GM23338 (cell line): Measurements from ENCODE around the gene POPDC2. TPM values are rescaled to one million over a fixed set of nuclear protein-coding genes. Genes with fewer than 3 reads are reported as not detected.

Experiments used
- ATAC-seq: fragments of 200-7000 bp; cut with Tn5 transposase; 3 replicates; pipeline ENCODE4 v1.9.1; 2020
- DNase-seq: peaks from one replicate; pipeline ENCODE4 v3.0.0-alpha.2; 2015; ENCODE audit warnings: low spot score
- H2AFZ ChIP-seq: fragments of 200-600 bp; sonication (generic); 2 replicates; pipeline ENCODE4 v1.8.0; 2016; ENCODE audit warnings: antibody characterized with exemption, mild to moderate bottlenecking, moderate library complexity
- H3F3A ChIP-seq: fragments of 200-600 bp; sonication (generic); replicated peaks from 2 replicates; pipeline ENCODE4 v1.8.0; 2017; ENCODE audit warnings: antibody characterized with exemption, mixed run types, low read depth
- H3K27ac ChIP-seq: fragments of 200-600 bp; sonication (generic); 2 replicates; pipeline ENCODE4 v1.6.1; 2016; ENCODE audit warnings: low read depth
- H3K27me3 ChIP-seq: fragments of 200-600 bp; sonication (generic); 2 replicates; pipeline ENCODE4 v1.8.0; 2016; ENCODE audit warnings: mild to moderate bottlenecking, mixed run types, moderate library complexity; ENCODE audit not compliant: insufficient read depth
- H3K36me3 ChIP-seq: fragments of 200-600 bp; sonication (generic); 2 replicates; pipeline ENCODE4 v1.8.0; 2016; ENCODE audit warnings: mild to moderate bottlenecking; ENCODE audit not compliant: insufficient read depth
- H3K4me1 ChIP-seq: fragments of 200-600 bp; sonication (generic); 2 replicates; pipeline ENCODE4 v1.8.0; 2016; ENCODE audit warnings: mild to moderate bottlenecking, moderate library complexity; ENCODE audit not compliant: insufficient read depth
- H3K4me2 ChIP-seq: fragments of 200-600 bp; sonication (generic); 2 replicates; pipeline ENCODE4 v1.7.1; 2017; ENCODE audit warnings: mixed run types
- H3K4me3 ChIP-seq: fragments of 200-600 bp; sonication (generic); 2 replicates; pipeline ENCODE4 v1.6.1; 2016; ENCODE audit warnings: mixed run types
- H3K79me2 ChIP-seq: fragments of 200-600 bp; sonication (generic); replicated peaks from 2 replicates; pipeline ENCODE4 v1.8.0; 2017; ENCODE audit warnings: mild to moderate bottlenecking; ENCODE audit not compliant: insufficient read depth
- H3K9me2 ChIP-seq: fragments of 200-600 bp; sonication (generic); 2 replicates; pipeline ENCODE4 v1.8.0; 2017; ENCODE audit not compliant: insufficient read depth
- H4K20me1 ChIP-seq: fragments of 200-600 bp; sonication (generic); replicated peaks from 2 replicates; pipeline ENCODE4 v1.8.0; 2017; ENCODE audit warnings: mild to moderate bottlenecking; ENCODE audit not compliant: insufficient read depth
- H3K27ac Mint-ChIP-seq: 2 replicates; pipeline ENCODE4 v1.8.0; 2020; ENCODE audit warnings: inconsistent platforms, mild to moderate bottlenecking, moderate library complexity, mixed read lengths
- H3K27me3 Mint-ChIP-seq: 3 replicates; pipeline ENCODE4 v1.8.0; 2022; ENCODE audit warnings: low read depth, mild to moderate bottlenecking, moderate library complexity, mixed read lengths, inconsistent platforms; ENCODE audit not compliant: insufficient read depth, poor library complexity
- H3K36me3 Mint-ChIP-seq: 3 replicates; pipeline ENCODE4 v1.8.0; 2021; ENCODE audit warnings: low read depth, mild to moderate bottlenecking, inconsistent platforms, moderate library complexity, mixed read lengths
- H3K4me1 Mint-ChIP-seq: 3 replicates; pipeline ENCODE4 v1.8.0; 2020; ENCODE audit warnings: mild to moderate bottlenecking, inconsistent platforms, mixed read lengths
- H3K4me3 Mint-ChIP-seq: 3 replicates; pipeline ENCODE4 v1.8.0; 2021; ENCODE audit warnings: moderate library complexity, mild to moderate bottlenecking, inconsistent platforms, mixed read lengths
- H3K9me3 Mint-ChIP-seq: 3 replicates; pipeline ENCODE4 v1.8.0; 2020; ENCODE audit warnings: moderate library complexity, mild to moderate bottlenecking, inconsistent platforms, mixed read lengths
- EZH2 ChIP-seq: fragments of 200-600 bp; sonication (generic); IDR thresholded peaks from one replicate; pipeline ENCODE4 v1.8.0; 2017; ENCODE audit warnings: antibody characterized with exemption, mild to moderate bottlenecking, low read depth; ENCODE audit not compliant: unreplicated experiment
- EZH2phosphoT487 ChIP-seq: fragments of 200-600 bp; sonication (generic); IDR thresholded peaks from one replicate; pipeline ENCODE4 v1.8.1; 2018; ENCODE audit warnings: antibody characterized with exemption; ENCODE audit not compliant: unreplicated experiment
- JUNB ChIP-seq: IDR thresholded peaks from one replicate; pipeline ENCODE4 v1.6.1; 2016; ENCODE audit warnings: antibody characterized with exemption; ENCODE audit not compliant: unreplicated experiment
- NANOG ChIP-seq: IDR thresholded peaks from 2 replicates; pipeline ENCODE4 v1.6.1; 2016; ENCODE audit warnings: antibody characterized with exemption, borderline replicate concordance
- POLR2AphosphoS5 ChIP-seq: IDR thresholded peaks from 2 replicates; pipeline ENCODE4 v1.6.1; 2016; ENCODE audit warnings: antibody characterized with exemption, low read depth
- ZNF114 ChIP-seq: fragments of 250-450 bp; sonication (Bioruptor Pico); IDR thresholded peaks from 2 replicates; pipeline ENCODE4 v1.5.0; 2020; ENCODE audit warnings: mild to moderate bottlenecking, moderate library complexity
- polyA plus RNA-seq: library from polyadenylated mRNA; unstranded; fragments of >200 nt; fragmentation: Nextera tagmentation; extraction: Ambion mirVana; gene quantifications from 2 replicates; pipeline ENCODE4 v1.2.1, GENCODE V29; 2016
- total RNA-seq: library from RNA; depleted of rRNA; stranded (reverse); fragments of >200 nt; shearing (Covaris generic); gene quantifications from 2 replicates; pipeline ENCODE4 v1.2.3, GENCODE V29; 2014
- TF ChIP-seq, protein P1 (sequence below): fragments of 250-450 bp; sonication (Bioruptor Pico); IDR thresholded peaks from 2 replicates; pipeline ENCODE4 v1.5.0; 2020; ENCODE audit warnings: mild to moderate bottlenecking, moderate library complexity
- TF ChIP-seq, protein P2 (sequence below): IDR thresholded peaks from 2 replicates; pipeline ENCODE4 v1.6.1; 2016; ENCODE audit warnings: antibody characterized with exemption
- TF ChIP-seq, protein P3 (sequence below), 2 experiments: fragments of 200-600 bp in 1 of 2; sonication (generic) in 1 of 2; conservative IDR thresholded peaks; 2 replicates each; pipeline versions ENCODE4 v1.5.1 to v1.6.1; 2016 to 2017; ENCODE audit warnings: antibody characterized with exemption in 2 of 2, low read depth in 2 of 2, mild to moderate bottlenecking in 2 of 2, moderate library complexity in 1 of 2
- TF ChIP-seq, protein P4 (sequence below): IDR thresholded peaks from one replicate; pipeline ENCODE4 v1.6.1; 2018; ENCODE audit warnings: antibody characterized with exemption; ENCODE audit not compliant: unreplicated experiment

POPDC2 gene
- total and polyA plus RNA-seq, 2 experiments from 2014 or later = 0.36 TPM; not detected in 1

DNA sequence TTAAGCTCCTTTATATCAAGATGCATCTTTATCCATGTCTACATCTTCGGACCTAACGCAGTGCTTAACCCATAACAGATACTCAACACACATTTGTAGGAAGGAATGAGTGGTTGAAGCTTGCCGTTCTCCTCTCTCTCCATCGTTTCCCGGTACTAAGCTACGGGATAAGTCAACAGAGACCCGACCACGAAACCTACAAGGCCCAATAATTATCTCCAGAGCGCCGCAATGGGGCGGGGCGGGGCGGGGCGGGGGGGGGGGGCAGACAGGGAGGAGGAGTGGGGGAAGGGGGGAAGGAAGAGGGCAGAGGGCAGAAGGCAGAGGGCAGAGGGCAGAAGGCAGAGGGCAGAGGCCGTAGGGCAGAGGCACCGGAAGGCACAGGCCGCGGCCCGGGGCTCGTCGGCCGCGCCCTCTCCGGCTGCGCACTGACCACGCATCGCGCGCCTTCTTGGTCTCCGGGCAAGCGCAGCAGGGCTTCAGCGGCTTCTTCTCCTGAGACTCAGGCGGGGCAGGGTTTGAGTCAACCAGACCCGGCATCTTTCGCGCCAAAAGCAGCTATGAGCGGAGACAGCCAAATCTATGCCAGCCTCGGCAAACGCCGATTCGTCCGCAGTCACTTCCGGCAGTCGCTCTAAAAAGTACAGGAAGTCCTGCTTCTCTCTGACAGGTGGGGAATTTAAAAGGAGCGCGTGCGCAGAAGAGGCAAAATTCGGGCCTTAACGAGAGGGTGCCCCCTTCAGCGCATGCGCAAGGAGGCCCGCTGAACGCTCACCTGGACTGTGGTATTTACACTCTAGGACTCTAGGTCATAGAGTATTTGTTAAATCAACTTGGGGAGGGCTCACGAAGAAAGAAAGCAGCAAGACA lies 16.6 kb upstream of the POPDC2 start, which contains the start of gene COX17 (continued):
- TF ChIP-seq, protein P1, sequence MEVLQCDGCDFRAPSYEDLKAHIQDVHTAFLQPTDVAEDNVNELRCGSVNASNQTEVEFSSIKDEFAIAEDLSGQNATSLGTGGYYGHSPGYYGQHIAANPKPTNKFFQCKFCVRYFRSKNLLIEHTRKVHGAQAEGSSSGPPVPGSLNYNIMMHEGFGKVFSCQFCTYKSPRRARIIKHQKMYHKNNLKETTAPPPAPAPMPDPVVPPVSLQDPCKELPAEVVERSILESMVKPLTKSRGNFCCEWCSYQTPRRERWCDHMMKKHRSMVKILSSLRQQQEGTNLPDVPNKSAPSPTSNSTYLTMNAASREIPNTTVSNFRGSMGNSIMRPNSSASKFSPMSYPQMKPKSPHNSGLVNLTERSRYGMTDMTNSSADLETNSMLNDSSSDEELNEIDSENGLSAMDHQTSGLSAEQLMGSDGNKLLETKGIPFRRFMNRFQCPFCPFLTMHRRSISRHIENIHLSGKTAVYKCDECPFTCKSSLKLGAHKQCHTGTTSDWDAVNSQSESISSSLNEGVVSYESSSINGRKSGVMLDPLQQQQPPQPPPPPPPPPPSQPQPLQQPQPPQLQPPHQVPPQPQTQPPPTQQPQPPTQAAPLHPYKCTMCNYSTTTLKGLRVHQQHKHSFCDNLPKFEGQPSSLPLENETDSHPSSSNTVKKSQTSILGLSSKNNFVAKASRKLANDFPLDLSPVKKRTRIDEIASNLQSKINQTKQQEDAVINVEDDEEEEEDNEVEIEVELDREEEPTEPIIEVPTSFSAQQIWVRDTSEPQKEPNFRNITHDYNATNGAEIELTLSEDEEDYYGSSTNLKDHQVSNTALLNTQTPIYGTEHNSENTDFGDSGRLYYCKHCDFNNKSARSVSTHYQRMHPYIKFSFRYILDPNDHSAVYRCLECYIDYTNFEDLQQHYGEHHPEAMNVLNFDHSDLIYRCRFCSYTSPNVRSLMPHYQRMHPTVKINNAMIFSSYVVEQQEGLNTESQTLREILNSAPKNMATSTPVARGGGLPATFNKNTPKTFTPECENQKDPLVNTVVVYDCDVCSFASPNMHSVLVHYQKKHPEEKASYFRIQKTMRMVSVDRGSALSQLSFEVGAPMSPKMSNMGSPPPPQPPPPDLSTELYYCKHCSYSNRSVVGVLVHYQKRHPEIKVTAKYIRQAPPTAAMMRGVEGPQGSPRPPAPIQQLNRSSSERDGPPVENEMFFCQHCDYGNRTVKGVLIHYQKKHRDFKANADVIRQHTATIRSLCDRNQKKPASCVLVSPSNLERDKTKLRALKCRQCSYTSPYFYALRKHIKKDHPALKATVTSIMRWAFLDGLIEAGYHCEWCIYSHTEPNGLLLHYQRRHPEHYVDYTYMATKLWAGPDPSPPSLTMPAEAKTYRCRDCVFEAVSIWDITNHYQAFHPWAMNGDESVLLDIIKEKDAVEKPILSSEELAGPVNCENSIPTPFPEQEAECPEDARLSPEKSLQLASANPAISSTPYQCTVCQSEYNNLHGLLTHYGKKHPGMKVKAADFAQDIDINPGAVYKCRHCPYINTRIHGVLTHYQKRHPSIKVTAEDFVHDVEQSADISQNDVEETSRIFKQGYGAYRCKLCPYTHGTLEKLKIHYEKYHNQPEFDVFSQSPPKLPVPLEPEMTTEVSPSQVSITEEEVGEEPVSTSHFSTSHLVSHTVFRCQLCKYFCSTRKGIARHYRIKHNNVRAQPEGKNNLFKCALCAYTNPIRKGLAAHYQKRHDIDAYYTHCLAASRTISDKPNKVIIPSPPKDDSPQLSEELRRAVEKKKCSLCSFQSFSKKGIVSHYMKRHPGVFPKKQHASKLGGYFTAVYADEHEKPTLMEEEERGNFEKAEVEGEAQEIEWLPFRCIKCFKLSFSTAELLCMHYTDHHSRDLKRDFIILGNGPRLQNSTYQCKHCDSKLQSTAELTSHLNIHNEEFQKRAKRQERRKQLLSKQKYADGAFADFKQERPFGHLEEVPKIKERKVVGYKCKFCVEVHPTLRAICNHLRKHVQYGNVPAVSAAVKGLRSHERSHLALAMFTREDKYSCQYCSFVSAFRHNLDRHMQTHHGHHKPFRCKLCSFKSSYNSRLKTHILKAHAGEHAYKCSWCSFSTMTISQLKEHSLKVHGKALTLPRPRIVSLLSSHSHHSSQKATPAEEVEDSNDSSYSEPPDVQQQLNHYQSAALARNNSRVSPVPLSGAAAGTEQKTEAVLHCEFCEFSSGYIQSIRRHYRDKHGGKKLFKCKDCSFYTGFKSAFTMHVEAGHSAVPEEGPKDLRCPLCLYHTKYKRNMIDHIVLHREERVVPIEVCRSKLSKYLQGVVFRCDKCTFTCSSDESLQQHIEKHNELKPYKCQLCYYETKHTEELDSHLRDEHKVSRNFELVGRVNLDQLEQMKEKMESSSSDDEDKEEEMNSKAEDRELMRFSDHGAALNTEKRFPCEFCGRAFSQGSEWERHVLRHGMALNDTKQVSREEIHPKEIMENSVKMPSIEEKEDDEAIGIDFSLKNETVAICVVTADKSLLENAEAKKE (CRISPR knock-in tag) = no peak
- no peak for TF ChIP-seq ZNF114 (CRISPR knock-in tag)
- no peak for TF ChIP-seq EZH2phosphoT487

DNA sequence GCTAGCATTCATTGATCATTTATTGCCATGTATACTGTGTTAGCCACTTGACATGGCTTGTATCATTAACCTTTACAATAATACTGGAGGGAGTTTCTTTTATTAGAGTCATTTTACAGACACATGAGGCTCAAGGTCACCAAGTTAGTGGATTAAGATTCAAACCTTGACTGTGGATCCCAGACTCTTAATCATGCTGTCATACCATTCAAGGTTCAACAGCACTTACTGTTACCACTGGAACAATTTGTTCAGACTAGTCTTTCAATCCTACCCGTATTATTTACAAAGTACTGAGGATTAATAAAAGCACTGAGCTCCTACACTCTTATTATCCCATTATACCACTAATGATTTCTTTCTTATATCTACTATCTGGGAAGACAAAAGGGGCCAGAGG lies 15.6 kb upstream of the POPDC2 start:
- no peak overlapping the region for H2AFZ ChIP-seq
- no peaks in the 10 kb centered on the region for H3K9me2 ChIP-seq
- Mint-ChIP-seq H3K27ac (no peak overlapping the region; the same call in 1 of the 2 replicates), H3K4me1 (peaks cover 15% of the 10 kb centered on the region; the same call in 1 of the 3 replicates), H3K36me3 (peaks cover 37% of the 10 kb centered on the region), H3K4me3 (peak overlapping the region; percentile 94), H3K9me3 (no peaks in the 10 kb centered on the region), H3K27me3 (peaks cover 8% of the 10 kb centered on the region)
- no peaks in the 10 kb centered on the region for H3F3A ChIP-seq
- H3K27me3 ChIP-seq = no peaks in the 10 kb centered on the region
- H3K4me3 ChIP-seq = peak overlapping the region; percentile 75
- H3K79me2 ChIP-seq = peaks cover 17% of the 10 kb centered on the region
- peaks cover 6% of the 10 kb centered on the region; the same call in 1 of the 2 replicates for H3K4me1 ChIP-seq
- H3K36me3 ChIP-seq = peaks cover 19% of the 10 kb centered on the region
- no peaks in the 10 kb centered on the region for H4K20me1 ChIP-seq
- peak overlapping the region; percentile 97 for H3K4me2 ChIP-seq
- H3K27ac ChIP-seq = no peak overlapping the region
- no peak for ATAC-seq
- no peak for DNase-seq
- TF ChIP-seq, protein P2, sequence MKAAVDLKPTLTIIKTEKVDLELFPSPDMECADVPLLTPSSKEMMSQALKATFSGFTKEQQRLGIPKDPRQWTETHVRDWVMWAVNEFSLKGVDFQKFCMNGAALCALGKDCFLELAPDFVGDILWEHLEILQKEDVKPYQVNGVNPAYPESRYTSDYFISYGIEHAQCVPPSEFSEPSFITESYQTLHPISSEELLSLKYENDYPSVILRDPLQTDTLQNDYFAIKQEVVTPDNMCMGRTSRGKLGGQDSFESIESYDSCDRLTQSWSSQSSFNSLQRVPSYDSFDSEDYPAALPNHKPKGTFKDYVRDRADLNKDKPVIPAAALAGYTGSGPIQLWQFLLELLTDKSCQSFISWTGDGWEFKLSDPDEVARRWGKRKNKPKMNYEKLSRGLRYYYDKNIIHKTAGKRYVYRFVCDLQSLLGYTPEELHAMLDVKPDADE = no peak
- no peak for TF ChIP-seq NANOG
- TF ChIP-seq JUNB = no peak
- TF ChIP-seq, protein P3, sequence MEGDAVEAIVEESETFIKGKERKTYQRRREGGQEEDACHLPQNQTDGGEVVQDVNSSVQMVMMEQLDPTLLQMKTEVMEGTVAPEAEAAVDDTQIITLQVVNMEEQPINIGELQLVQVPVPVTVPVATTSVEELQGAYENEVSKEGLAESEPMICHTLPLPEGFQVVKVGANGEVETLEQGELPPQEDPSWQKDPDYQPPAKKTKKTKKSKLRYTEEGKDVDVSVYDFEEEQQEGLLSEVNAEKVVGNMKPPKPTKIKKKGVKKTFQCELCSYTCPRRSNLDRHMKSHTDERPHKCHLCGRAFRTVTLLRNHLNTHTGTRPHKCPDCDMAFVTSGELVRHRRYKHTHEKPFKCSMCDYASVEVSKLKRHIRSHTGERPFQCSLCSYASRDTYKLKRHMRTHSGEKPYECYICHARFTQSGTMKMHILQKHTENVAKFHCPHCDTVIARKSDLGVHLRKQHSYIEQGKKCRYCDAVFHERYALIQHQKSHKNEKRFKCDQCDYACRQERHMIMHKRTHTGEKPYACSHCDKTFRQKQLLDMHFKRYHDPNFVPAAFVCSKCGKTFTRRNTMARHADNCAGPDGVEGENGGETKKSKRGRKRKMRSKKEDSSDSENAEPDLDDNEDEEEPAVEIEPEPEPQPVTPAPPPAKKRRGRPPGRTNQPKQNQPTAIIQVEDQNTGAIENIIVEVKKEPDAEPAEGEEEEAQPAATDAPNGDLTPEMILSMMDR (conservative IDR thresholded peaks at IDR 0.05; ENCODE audit: low read depth in 2 of 2) = no peak
- TF ChIP-seq, protein P4, sequence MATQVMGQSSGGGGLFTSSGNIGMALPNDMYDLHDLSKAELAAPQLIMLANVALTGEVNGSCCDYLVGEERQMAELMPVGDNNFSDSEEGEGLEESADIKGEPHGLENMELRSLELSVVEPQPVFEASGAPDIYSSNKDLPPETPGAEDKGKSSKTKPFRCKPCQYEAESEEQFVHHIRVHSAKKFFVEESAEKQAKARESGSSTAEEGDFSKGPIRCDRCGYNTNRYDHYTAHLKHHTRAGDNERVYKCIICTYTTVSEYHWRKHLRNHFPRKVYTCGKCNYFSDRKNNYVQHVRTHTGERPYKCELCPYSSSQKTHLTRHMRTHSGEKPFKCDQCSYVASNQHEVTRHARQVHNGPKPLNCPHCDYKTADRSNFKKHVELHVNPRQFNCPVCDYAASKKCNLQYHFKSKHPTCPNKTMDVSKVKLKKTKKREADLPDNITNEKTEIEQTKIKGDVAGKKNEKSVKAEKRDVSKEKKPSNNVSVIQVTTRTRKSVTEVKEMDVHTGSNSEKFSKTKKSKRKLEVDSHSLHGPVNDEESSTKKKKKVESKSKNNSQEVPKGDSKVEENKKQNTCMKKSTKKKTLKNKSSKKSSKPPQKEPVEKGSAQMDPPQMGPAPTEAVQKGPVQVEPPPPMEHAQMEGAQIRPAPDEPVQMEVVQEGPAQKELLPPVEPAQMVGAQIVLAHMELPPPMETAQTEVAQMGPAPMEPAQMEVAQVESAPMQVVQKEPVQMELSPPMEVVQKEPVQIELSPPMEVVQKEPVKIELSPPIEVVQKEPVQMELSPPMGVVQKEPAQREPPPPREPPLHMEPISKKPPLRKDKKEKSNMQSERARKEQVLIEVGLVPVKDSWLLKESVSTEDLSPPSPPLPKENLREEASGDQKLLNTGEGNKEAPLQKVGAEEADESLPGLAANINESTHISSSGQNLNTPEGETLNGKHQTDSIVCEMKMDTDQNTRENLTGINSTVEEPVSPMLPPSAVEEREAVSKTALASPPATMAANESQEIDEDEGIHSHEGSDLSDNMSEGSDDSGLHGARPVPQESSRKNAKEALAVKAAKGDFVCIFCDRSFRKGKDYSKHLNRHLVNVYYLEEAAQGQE = no peak
- TF ChIP-seq EZH2 = no peak
- TF ChIP-seq ZNF114 (CRISPR knock-in tag) = no peak
- TF ChIP-seq EZH2phosphoT487 = no peak
- TF ChIP-seq POLR2AphosphoS5 = no peak
